ENCODE measurements around the gene SH3BP1.

SH3BP1 gene

DNA sequence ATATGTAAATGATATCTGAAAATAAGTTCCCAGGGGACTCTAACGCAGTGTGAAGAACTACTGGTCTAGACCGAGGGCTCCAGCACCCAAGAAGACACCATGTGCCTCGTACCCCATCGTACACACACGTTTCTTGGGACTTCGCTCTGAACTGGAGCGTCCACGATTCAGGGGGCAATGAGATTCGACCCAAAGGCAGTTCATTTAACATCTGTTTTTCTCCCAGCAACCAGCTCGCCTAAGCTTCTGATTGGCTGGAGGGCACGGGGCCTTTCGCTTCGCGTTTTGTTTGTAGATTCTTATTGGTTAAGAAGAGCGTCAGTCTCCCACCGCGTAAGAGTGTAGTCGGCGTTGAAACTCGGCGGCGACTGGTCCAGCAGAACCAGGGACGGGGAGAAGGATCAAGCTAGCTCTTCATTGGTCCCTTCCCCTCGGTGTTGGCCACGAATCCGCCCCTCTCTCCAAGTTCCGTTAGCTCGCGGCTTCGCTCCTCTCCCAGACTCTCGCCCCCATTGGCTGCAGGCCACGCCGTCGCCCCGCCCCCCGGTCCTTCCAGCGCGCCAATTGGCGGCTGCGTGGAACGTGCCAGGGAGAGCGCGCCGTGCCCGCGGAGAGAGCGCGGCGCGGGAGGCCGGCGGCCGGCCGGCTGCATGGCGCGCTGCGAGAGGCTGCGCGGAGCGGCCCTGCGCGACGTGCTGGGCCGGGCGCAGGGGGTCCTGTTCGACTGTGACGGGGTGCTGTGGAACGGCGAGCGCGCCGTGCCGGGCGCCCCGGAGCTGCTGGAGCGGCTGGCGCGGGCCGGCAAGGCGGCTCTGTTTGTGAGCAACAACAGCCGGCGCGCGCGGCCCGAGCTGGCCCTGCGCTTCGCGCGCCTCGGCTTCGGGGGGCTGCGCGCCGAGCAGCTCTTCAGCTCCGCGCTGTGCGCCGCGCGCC lies 18.9 kb downstream of the SH3BP1 start, which contains the start of gene PDXP:
TSS of gene PDXP (plus strand) at position 591 of the 933 bp plus-strand sequence. CDS start at position 651, 60 bp downstream.
- DNase-seq (ENCODE audit: low read depth in 1 of 2, low spot score in 1 of 2): peak; percentile 97

- no peak for DNase-seq (ENCODE audit: low read depth in 1 of 2, low spot score in 1 of 2)
Observed at GRCh38 chr22:37659066-37659896, 19.8 kb downstream of the SH3BP1 start.

DNA sequence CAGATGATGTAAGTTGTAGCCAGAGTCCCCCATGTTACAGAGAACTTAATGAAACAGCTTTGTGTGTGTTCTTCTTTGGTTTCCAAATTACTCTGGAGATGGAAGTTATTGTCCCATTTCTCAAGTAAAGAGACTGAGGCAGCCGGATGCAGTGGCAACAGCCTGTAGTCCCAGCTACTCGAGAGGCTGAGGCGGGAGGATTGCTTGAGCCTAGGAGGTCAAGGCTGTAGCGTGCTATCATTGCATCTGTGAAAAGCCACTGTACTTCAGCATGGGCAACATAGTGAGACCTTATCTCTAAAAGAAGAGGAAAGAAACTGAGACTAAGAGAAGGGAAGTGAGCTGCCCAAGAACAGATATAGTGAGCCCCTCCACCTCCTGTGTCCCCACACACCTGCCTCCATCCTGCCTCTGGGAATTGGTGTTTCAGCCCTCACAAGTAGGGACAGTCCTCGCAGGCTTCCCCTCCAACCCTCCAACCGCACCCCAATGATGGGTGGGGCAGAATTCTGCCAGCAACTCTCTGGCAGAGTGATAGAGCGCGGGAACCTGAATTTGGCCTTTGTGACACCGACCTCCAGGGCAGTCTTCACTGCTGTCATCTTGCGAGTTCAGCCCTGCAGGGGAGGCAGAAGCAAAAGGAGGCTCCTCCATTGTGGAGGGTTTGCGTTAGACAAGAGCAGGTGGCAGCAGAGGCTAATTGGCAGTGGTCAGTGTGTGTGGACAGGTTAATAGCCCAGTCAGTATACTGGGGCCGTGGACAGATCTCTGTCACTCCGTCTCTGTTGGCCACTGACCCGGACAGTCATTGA lies 20.6 kb downstream of the SH3BP1 start:
- no peak for DNase-seq (ENCODE audit: low read depth in 1 of 2, low spot score in 1 of 2)

DNA sequence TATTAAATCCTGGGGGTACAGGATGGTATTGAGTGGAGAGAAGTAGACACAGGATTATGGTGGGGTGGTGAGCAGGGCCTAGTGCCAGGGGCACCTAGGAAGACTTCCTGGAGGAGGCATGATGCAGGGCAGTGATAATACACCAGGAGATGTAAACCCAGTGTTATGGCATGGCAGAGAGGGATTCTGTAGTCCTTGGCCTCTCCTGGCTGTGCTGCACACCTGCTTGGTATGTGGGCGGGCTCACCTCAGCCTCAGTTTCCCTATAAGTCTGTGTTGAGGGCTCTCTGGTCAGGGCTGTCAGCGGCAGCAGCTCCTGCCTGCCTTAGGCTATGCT lies 21.2 kb downstream of the SH3BP1 start:
- DNase-seq (ENCODE audit: low read depth in 1 of 2, low spot score in 1 of 2): no peak

GRCh38 chr22:37661160-37661924 lies 21.9 kb downstream of the SH3BP1 start:
- no peak for DNase-seq (ENCODE audit: low read depth in 1 of 2, low spot score in 1 of 2)

- DNase-seq (ENCODE audit: low read depth in 1 of 2, low spot score in 1 of 2): no peak
Observed at GRCh38 chr22:37662039-37662438, 22.6 kb downstream of the SH3BP1 start.

GRCh38 chr22:37663521-37664140 lies 24.2 kb downstream of the SH3BP1 start:
- DNase-seq (ENCODE audit: low read depth in 1 of 2, low spot score in 1 of 2): no peak

DNA sequence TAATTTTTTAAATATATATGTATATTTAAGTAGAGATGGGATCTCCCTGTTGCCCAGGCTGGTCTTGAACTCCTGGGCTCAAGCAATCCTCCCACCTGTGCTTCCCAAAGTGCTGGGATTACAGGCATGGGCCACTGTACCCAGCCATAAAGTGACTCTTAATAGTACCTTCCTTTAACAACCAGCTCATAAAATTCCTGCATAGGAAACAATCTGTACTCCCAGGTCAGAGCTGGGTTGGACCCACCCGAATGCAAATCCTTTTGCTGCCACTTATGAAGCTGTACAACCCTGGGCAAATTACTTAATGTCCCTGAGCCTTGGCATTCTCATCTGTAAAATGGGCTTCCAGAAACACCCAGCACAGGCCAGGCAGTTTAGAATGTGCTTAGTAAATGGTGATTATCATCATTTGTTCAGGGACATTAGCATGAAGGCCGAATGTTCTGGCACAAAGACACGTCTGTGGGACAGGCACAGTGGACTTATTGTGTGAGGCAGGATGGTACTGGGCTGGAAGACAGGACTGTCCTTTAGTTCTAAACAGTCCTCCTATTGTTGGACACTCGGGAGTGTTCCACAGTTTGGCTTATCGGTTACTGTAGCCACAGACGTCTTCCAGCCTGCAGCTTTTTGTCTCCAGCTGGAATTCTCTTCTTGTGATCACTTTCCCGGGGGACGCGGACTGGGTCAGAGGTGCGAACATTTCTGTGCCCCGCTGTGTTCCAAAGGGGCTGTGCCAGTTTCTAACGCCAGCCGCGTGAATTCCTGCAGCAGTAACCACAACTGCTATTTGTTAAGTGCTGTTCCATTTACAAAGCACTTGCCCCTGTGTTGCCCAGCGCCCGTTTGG lies 25.0 kb downstream of the SH3BP1 start:
- DNase-seq (ENCODE audit: low read depth in 1 of 2, low spot score in 1 of 2): no peak

DNA sequence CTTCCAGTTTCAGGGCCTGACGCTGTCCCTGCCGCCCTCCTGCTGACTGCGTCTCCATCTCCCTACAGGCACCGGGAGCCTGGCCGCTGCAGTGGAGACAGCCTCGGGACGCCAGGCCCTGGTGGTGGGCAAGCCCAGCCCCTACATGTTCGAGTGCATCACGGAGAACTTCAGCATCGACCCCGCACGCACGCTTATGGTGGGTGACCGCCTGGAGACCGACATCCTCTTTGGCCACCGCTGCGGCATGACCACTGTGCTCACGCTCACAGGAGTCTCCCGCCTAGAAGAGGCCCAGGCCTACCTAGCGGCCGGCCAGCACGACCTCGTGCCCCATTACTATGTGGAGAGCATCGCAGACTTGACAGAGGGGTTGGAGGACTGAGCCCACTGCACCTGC lies 26.0 kb downstream of the SH3BP1 start:
- DNase-seq (ENCODE audit: low read depth in 1 of 2, low spot score in 1 of 2): no peak

DNA sequence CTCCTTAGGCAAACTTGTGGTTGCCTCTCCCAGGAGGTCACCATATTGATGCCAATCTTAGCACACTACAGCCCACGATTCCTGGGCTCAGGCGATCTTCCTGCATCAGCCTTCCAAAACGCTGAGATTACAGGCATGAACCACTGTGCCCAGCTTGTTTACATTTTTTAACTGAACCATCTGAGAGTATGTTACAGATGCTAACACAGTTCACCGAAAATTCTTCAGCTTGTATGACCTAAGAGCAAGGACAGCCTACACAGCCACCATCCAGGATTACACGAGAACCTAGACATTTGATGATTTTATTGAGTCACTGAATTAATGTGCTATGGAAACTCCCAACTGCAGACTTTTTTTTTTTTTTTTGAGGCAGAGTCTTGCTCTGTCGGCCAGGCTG lies 30.1 kb downstream of the SH3BP1 start:
- no peak for DNase-seq (ENCODE audit: low read depth in 1 of 2, low spot score in 1 of 2)

DNA sequence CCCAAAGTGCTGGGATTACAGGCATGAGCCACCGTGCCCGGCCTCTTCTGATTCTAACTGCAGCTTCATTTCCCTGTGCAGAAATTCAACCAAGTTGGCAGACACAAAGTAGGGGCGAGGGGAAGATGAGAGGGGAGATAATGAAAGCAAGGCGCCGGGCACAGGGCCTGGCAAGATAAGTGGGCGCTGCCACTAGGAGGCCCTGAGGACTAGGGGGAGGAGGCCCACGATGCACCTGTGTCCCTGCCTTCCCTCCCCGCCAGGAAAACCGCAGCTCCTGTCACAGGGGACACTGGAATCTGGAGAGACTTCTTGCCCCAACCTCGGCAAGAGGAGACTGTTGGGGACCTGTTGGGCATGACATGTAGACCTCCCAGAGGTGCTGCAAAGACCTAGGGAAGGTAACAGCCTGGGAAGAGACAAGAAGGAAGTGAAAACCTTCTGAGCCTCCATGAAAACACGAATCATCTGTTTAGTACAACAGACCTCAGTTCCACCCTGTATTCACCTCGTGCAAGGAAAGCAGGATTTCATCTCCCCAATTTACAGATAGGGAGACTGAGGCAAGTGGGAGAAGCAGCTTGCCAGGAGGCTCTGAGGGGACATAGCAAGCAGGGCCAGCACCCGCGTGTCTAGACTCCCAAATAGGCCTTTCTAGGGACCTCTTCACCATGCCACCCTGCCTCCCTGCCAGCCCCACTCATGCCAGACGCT lies 32.9 kb downstream of the SH3BP1 start:
- DNase-seq (ENCODE audit: low read depth in 1 of 2, low spot score in 1 of 2): no peak

DNA sequence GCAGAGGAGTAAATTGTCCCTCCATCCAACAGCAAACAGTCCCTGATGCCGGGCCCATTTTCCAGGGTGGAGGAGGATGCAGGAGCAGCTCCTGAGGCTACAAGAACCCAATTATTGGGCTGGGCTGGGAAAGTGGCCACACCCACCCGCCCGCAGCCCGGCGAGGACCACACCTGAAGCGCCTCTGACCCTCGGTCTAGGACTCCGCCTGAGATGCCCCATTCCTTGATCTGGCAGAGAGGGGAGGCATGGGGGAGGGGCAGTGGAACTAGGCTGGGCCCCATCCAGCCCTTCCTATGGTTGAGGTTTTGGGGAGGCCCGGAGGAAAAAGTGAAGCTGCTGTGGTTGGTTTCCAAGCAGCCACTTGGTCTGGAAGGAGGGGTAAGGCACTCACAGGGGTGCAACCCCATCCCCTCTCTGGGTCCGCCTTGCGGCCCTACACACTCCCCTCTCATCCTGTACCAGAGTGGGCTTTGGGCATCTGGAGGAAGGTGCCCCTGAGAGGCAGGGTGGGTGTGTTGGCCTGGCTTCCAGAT lies 33.5 kb downstream of the SH3BP1 start:
- DNase-seq (ENCODE audit: low read depth in 1 of 2, low spot score in 1 of 2): no peak

DNA sequence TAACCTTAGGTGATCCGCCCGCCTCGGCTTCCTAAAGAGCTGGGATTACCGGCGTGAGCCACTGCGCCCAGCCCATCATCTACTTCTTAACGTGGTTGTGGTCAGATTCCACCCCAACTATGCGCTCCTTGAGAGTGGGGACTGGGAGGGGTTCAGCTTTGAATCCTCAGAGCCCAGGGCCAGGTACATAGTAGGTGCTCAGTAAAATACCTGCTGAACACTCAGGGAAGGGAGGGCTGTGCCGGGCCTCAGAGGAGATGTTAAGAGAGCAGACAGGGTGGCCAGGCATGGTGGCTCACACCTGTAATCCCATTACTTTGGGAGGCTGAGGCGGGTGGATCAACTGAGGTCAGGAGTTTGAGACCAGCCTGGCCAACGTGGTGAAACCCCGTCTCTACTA lies 34.8 kb downstream of the SH3BP1 start:
- DNase-seq (ENCODE audit: low read depth in 1 of 2, low spot score in 1 of 2): no peak

DNA sequence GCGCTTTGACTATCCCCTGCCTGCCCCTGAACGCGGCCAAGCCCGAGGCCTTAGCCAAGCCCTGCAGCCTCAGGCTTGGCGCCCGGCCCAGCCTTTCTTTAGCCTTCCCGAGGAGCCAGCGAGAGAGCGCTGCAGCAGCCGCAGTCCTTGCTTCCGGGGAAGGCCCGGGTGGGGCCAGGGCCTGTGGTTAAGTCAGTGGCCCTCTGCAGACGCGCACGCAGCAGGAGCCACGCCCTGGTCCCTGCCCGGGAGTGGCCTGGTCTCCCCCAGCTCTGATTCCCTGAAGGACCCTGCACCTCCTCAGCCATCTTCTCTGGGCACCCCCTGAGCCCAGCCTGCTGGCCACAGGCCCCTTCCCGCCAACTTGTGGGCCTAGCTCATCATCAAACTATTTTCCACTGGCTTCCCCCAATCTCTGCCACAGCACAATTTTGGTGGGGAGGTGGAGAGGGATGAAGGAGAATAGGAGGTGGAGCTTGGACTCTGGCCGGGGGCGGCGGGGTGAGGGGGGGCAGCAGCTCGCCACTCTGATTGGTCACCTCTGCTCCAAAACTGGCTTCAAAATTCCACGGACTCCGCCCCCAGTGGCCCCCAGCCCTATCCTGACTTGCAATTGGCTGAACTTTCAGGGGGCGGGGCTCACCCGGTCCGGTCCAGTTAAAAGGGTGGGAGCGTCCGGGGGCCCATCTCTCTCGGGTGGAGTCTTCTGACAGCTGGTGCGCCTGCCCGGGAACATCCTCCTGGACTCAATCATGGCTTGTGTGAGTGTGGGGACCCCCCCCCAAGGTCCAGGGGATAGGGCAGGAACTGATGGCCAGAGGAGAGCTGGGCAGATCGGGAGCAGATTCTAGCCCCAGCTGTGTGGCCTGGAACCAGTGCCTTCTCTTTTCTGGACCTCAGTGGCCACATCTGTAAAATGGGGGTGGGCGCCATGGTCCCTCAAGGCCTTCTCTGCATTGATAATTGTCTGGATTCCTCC lies 35.8 kb downstream of the SH3BP1 start, which contains the start of gene LGALS1:
TSS of gene LGALS1 (plus strand) at position 686 of the 979 bp plus-strand sequence. CDS start at position 753, 67 bp downstream.
- peak; percentile 30 to 31 for DNase-seq (ENCODE audit: low read depth in 1 of 2, low spot score in 1 of 2)

DNA sequence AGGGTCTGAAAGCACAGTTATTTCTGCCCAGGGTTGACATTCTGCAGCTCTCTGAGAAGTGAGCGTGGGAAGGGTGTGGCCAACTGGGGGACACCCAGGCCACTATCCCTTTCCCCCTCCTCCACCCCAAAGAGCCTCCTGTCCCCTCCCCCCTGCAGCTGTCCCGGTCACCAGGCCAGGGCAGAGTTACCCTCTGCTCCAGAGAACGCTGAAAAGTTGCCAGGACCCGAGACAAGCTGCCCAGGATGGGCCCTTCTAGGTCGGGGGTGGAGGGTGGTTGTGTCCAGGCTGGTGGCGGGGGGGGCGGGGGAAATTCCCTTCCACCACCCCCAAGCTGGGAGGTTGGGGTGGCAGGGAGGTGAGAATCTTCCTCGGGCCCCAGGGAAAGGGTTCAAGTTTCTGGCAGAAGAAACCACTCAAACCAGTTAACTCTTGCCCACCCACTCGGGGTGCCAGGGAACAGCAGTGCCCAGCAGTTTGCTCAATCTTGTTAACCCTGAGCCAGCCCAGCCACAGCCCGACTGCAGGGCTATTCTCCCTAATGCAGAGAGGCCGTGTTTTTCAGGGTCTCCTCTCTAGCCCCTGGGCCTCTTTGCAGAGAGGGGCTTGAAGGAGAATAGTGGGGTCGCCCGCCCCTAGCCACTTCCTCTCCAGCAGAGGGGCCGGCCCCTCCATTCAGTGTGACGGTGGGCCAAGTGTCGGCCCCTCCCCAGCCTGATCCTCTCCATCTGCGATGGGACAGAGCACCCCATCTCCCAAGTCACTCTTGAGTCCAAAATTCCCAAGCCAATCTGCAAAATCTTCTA lies 36.7 kb downstream of the SH3BP1 start:
- no peak for DNase-seq (ENCODE audit: low read depth in 1 of 2, low spot score in 1 of 2)

Measured in stimulated activated CD4-positive, alpha-beta T cell treated with anti-CD3 and anti-CD28 coated beads, Interleukin-15, amount 100 ng/mL, for 1 hour (primary cell).